ENCODE measurements around the gene SYNM. TPM values are rescaled to one million over a fixed set of nuclear protein-coding genes. Genes with fewer than 3 reads are reported as not detected.

Gene SYNM
- total RNA-seq, 4 donors from 2014 or later = 4.7 to 32.8 (median 10.7) TPM

DNA sequence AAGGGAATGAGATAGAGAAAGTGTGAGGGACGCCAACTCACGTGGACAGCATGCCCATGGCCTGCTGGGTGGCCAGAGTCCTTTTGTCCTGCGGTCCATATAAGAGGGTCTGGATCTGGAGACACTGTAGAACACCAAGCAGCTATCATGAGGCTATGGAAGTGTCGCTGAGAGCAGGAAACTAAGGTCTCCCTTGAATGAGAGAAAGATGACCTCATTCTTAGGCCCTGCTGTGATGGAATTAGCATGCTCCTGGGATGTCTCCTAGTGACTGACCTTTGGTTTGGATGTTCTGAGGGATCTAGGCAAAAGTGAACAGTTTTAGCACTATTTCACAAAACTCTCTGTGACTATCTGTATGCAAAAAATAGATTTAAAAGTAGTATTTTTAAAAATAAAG, 34.4 kb downstream of the SYNM start:
- H3K4me3 ChIP-seq (ENCODE audit: low read depth, poor library complexity, severe bottlenecking) = no peak overlapping the region
- 89 to 91% methylated on average over 4 of the region's 4 CpGs for WGBS, 2 donors
- DNase-seq (ENCODE audit: low spot score in 2 of 2) = no peak
- TF ChIP-seq, protein P1, sequence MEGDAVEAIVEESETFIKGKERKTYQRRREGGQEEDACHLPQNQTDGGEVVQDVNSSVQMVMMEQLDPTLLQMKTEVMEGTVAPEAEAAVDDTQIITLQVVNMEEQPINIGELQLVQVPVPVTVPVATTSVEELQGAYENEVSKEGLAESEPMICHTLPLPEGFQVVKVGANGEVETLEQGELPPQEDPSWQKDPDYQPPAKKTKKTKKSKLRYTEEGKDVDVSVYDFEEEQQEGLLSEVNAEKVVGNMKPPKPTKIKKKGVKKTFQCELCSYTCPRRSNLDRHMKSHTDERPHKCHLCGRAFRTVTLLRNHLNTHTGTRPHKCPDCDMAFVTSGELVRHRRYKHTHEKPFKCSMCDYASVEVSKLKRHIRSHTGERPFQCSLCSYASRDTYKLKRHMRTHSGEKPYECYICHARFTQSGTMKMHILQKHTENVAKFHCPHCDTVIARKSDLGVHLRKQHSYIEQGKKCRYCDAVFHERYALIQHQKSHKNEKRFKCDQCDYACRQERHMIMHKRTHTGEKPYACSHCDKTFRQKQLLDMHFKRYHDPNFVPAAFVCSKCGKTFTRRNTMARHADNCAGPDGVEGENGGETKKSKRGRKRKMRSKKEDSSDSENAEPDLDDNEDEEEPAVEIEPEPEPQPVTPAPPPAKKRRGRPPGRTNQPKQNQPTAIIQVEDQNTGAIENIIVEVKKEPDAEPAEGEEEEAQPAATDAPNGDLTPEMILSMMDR (IDR thresholded peaks at IDR 0.05) = no peak
- TF ChIP-seq POLR2A (IDR thresholded peaks at IDR 0.05) = no peak
- intact Hi-C loops (cut with DNase I; ENCODE audit: low total_unique reads) = no loop called here

DNA sequence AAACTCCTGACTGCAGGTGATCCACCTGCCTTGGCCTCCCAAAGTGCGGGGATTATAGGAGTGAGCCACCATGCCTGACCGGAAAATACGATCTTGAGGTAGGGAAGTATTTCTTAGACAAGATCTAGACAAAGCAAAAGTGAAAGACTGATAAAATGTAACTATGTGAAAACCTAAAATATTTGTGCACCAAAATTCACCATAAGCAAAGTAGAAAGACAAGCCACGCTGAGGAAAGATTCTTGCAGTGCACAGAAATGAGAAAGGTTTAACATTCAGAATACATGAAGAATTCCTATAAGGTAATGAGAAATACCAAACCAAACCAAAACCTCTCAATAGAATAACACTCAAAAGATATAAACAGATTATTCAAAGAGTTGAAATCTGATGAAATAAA, 35.7 kb downstream of the SYNM start:
- DNase-seq (ENCODE audit: low spot score in 2 of 2) = no peak
- 94 to 97% methylated on average over 4 of the region's 4 CpGs for WGBS, 2 donors
- intact Hi-C loops (cut with DNase I; ENCODE audit: low total_unique reads) = no loop called here
- TF ChIP-seq, protein P1 (IDR thresholded peaks at IDR 0.05) = no peak
- no peak overlapping the region for H3K4me3 ChIP-seq (ENCODE audit: low read depth, poor library complexity, severe bottlenecking)

DNA sequence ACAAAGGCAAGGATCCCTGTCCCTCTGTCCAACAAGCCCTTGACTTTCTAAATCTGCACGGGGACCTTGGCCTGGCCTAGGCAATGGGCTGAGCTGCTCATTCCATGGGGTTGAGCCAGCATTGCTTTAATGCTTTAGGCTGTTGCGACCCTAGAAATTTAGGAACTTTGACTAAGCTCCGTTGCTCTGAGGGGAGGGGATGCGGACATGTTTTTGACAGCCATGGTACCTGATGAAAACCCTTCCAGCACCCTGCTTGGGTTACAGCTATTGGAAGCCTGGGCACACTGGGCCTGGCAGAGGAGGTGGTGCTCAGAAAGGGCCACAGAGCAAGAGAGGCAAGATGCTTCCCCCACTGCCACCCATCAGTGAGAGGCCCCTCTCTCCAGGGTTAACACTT, 37.1 kb downstream of the SYNM start:
- H3K4me3 ChIP-seq (ENCODE audit: low read depth, poor library complexity, severe bottlenecking) = no peak overlapping the region
- WGBS, 2 donors = 89 to 96% methylated on average over 4 of the region's 4 CpGs
- peak in 1 of 2 donors; percentile 66 for DNase-seq (ENCODE audit: low spot score in 2 of 2)
- TF ChIP-seq, protein P1 (IDR thresholded peaks at IDR 0.05) = no peak
- TF ChIP-seq POLR2A (IDR thresholded peaks at IDR 0.05) = no peak
- intact Hi-C loops (cut with DNase I; ENCODE audit: low total_unique reads) = no loop called here

DNA sequence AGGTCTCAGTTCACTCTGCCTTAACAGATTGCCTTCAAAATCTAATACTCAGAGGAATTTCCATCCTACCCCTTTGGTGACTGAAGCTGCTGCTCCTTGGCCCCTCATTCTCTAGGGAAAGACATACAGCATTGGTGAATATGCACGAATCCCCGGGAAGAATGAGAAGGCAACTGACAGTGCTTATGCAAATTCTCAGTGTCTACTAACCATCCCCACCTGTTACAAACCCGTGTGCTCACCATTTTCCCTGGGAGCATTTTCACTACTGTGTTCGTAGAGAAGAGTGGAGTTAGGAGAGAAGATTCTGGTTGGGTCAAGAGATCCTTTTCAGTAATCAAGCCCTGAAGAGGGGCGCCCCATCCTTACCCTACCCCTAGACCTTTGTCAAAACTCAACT, 37.7 kb downstream of the SYNM start:
- no peak for TF ChIP-seq POLR2A (IDR thresholded peaks at IDR 0.05)
- TF ChIP-seq, protein P1 (IDR thresholded peaks at IDR 0.05) = no peak
- WGBS, 2 donors = 80 to 86% methylated on average over 5 of the region's 5 CpGs
- DNase-seq (ENCODE audit: low spot score in 2 of 2) = no peak
- intact Hi-C loops (cut with DNase I; ENCODE audit: low total_unique reads) = no loop called here
- H3K4me3 ChIP-seq (ENCODE audit: low read depth, poor library complexity, severe bottlenecking) = no peak overlapping the region

DNA sequence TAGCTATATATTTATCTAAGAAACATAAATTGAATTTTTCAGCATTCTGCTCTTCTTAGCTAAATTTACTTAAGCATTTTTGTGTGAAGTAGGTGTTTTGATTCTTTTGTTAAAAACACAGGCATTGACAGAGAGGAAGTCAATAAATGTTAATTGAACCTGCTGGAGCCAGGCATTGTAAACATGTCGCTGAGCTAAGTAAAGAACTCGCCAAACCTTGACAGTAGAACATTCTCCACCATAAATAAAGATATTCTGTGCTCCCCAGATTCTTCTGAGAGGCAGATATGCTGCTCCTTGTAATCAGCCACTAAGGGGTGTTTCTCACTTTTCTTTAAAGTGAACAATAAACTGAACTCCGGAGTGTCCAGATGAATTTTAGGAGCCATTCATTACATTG, 38.4 kb downstream of the SYNM start:
- WGBS, 2 donors = 77 to 81% methylated on average over 3 of the region's 3 CpGs
- no peak overlapping the region for H3K4me3 ChIP-seq (ENCODE audit: low read depth, poor library complexity, severe bottlenecking)
- intact Hi-C loops (cut with DNase I; ENCODE audit: low total_unique reads) = no loop called here
- TF ChIP-seq POLR2A (IDR thresholded peaks at IDR 0.05) = no peak
- TF ChIP-seq, protein P1 (IDR thresholded peaks at IDR 0.05) = no peak
- DNase-seq (ENCODE audit: low spot score in 2 of 2) = no peak
